Trophoblast cell (in vitro differentiated cells and primary cell): Measurements from ENCODE around the gene EML6.

Experiments used
- DNase-seq, 2 donors: peaks; one replicate each; pipeline ENCODE4 v3.0.0-alpha.2; 2016
- H2AFZ ChIP-seq: 2 replicates; pipeline ENCODE4 v1.6.1; 2013; ENCODE audit warnings: low read length, moderate library complexity, mild to moderate bottlenecking; ENCODE audit not compliant: insufficient read depth, poor library complexity
- H2AK5ac ChIP-seq: 2 replicates; pipeline ENCODE4 v1.6.1; 2013; ENCODE audit warnings: mild to moderate bottlenecking, low read length
- H2BK120ac ChIP-seq: 2 replicates; pipeline ENCODE4 v1.6.1; 2013; ENCODE audit warnings: low read length, mild to moderate bottlenecking, moderate library complexity; ENCODE audit not compliant: insufficient read depth, poor library complexity
- H2BK12ac ChIP-seq: 2 replicates; pipeline ENCODE4 v1.6.1; 2013; ENCODE audit warnings: mild to moderate bottlenecking, low read length, moderate library complexity
- H2BK5ac ChIP-seq: 2 replicates; pipeline ENCODE4 v1.6.1; 2013; ENCODE audit warnings: low read length, low read depth, moderate library complexity, mild to moderate bottlenecking; ENCODE audit not compliant: poor library complexity
- H3K14ac ChIP-seq: 2 replicates; pipeline ENCODE4 v1.6.1; 2013; ENCODE audit warnings: mild to moderate bottlenecking, low read length
- H3K18ac ChIP-seq: 2 replicates; pipeline ENCODE4 v1.6.1; 2013; ENCODE audit warnings: mild to moderate bottlenecking, low read length
- H3K23ac ChIP-seq: 2 replicates; pipeline ENCODE4 v1.6.1; 2013; ENCODE audit warnings: low read length
- H3K27ac ChIP-seq: 2 replicates; pipeline ENCODE4 v1.5.1; 2013; ENCODE audit warnings: low read depth, mild to moderate bottlenecking, inconsistent platforms, low read length, moderate library complexity
- H3K27me3 ChIP-seq: 2 replicates; pipeline ENCODE4 v1.6.1; 2013; ENCODE audit warnings: inconsistent platforms, mild to moderate bottlenecking, low read length, moderate library complexity; ENCODE audit not compliant: insufficient read depth
- H3K36me3 ChIP-seq, 2 experiments: 1 replicate in 1 of 2; 2 replicates in 1 of 2; pipeline ENCODE4 v1.6.1; 2013; ENCODE audit warnings: low read length in 2 of 2, mild to moderate bottlenecking in 2 of 2, moderate library complexity in 1 of 2; ENCODE audit not compliant: insufficient read depth in 2 of 2, control insufficient read depth in 1 of 2
- H3K4ac ChIP-seq: 2 replicates; pipeline ENCODE4 v1.6.1; 2013; ENCODE audit warnings: low read depth, mild to moderate bottlenecking, low read length, moderate library complexity
- H3K4me1 ChIP-seq, 2 experiments: 1 replicate in 1 of 2; 2 replicates in 1 of 2; pipeline ENCODE4 v1.6.1; 2013; ENCODE audit warnings: low read length in 2 of 2, mild to moderate bottlenecking in 2 of 2, moderate library complexity in 1 of 2; ENCODE audit not compliant: insufficient read depth in 2 of 2, control insufficient read depth in 1 of 2
- H3K4me2 ChIP-seq: 2 replicates; pipeline ENCODE4 v1.6.1; 2013; ENCODE audit warnings: inconsistent platforms, mild to moderate bottlenecking, low read length, moderate library complexity
- H3K4me3 ChIP-seq: 2 replicates; pipeline ENCODE4 v1.5.1; 2013; ENCODE audit warnings: mild to moderate bottlenecking, low read depth, low read length, inconsistent platforms
- H3K79me1 ChIP-seq: one replicate; pipeline ENCODE4 v1.6.1; 2013; ENCODE audit warnings: low read length
- H3K79me2 ChIP-seq: 2 replicates; pipeline ENCODE4 v1.6.1; 2013; ENCODE audit warnings: low read length, mild to moderate bottlenecking; ENCODE audit not compliant: control insufficient read depth, insufficient read depth, poor library complexity
- H3K9ac ChIP-seq: 2 replicates; pipeline ENCODE4 v1.6.1; 2013; ENCODE audit warnings: mild to moderate bottlenecking, low read length
- H3K9me3 ChIP-seq: 2 replicates; pipeline ENCODE4 v1.6.1; 2013; ENCODE audit warnings: low read depth, mild to moderate bottlenecking, control low read depth, inconsistent platforms, low read length; ENCODE audit not compliant: insufficient read depth
- H4K12ac ChIP-seq: 2 replicates; pipeline ENCODE4 v1.6.1; 2013; ENCODE audit warnings: low read depth, mild to moderate bottlenecking, low read length, moderate library complexity
- H4K8ac ChIP-seq: 2 replicates; pipeline ENCODE4 v1.6.1; 2013; ENCODE audit warnings: low read depth, mild to moderate bottlenecking, low read length, moderate library complexity
- H4K91ac ChIP-seq: one replicate; pipeline ENCODE4 v1.6.1; 2013; ENCODE audit warnings: low read depth, mild to moderate bottlenecking, low read length, moderate library complexity
- WGBS: extraction: QIAGEN DNeasy Blood & Tissue Kit; methylation state at CpG from one replicate; pipeline ENCODE4 v1.1.7; 2013; ENCODE audit warnings: missing lambda C conversion rate; ENCODE audit not compliant: insufficient read length, insufficient coverage; ENCODE audit errors: extremely low coverage; 5-methylcytosine and 5-hydroxymethylcytosine counted together

The EML6 gene

DNA sequence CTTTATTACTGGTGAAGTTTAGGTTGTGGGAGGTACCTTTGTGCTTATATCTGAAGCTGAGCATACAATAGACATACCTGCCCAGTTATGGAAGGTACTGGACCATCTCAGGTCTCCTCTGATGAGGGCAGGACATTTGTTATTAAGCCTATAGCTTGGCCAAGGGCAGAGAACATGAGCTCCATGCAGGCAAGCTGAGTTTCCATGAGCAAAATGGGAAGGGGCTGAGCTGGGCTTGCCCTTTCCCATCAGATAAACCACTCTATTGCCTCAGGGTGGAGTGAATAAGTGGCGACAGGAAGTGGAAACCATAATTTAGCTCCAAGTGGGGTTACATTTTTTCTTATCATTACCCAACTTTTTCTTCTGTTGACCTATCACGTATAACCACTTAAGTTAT is 39.9 kb upstream of the EML6 start:
- H4K12ac ChIP-seq = no peak overlapping the region
- H4K91ac ChIP-seq = no peak overlapping the region
- no peak overlapping the region for H2BK120ac ChIP-seq
- H3K36me3 ChIP-seq = no peaks in the 10 kb centered on the region
- H3K4me3 ChIP-seq = no peak overlapping the region
- no peak overlapping the region for H3K27ac ChIP-seq
- no peaks in the 10 kb centered on the region for H3K9me3 ChIP-seq
- no peak overlapping the region for H2AFZ ChIP-seq
- H3K18ac ChIP-seq = no peak overlapping the region
- WGBS = no CpG with 5 or more reads among the region's 2 CpGs
- H3K4me2 ChIP-seq = no peak overlapping the region
- H3K27me3 ChIP-seq = no peaks in the 10 kb centered on the region
- H3K4me1 ChIP-seq = peaks cover 0 to 2% of the 10 kb centered on the region in 2 experiments
- no peak overlapping the region for H3K4ac ChIP-seq
- H2BK5ac ChIP-seq = no peak overlapping the region
- H3K14ac ChIP-seq = no peak overlapping the region
- H4K8ac ChIP-seq = no peak overlapping the region
- H2AK5ac ChIP-seq = no peak overlapping the region
- no peaks in the 10 kb centered on the region for H3K79me2 ChIP-seq
- H3K9ac ChIP-seq = no peak overlapping the region
- DNase-seq = no peak
- H3K79me1 ChIP-seq = no peaks in the 10 kb centered on the region
- no peak overlapping the region for H2BK12ac ChIP-seq
- no peak overlapping the region for H3K23ac ChIP-seq

DNA sequence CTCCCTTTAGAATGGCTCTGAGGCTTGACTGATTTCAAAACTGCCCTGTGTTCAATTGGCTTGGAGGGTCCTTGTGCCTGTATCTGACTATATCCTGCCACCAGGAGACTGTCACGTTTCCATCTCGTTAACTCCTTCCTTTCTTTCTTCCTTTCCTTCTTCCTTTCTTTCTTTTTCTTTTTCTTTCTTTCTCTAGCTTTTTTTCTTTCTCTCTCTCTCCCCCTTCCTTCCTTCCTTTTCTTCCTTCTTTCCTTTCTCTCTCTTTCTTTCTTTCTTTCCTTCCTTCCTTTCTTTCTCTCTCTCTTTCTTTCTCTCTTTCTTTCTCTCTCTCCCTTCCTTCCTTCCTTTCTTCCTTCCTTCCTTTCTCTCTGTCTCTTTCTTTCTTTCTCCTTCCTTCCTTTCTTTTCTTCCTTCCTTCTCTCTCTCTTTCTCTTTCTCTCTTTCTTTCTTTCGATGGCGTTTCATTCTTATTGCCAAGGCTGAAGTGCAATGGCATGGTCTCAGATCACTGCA is 38.1 kb upstream of the EML6 start:
- Histone ChIP-seq H2AFZ (no peak overlapping the region), H2BK120ac (no peak overlapping the region), H3K27ac (no peak overlapping the region), H4K8ac (no peak overlapping the region), H3K4me3 (no peak overlapping the region), H3K79me2 (no peaks in the 10 kb centered on the region), H3K4ac (no peak overlapping the region), H3K9ac (no peak overlapping the region), H3K4me2 (no peak overlapping the region), H3K36me3 (no peaks in the 10 kb centered on the region), H2BK5ac (no peak overlapping the region), H2AK5ac (no peak overlapping the region), H3K18ac (no peak overlapping the region), H3K9me3 (no peaks in the 10 kb centered on the region), H2BK12ac (no peak overlapping the region), H3K14ac (no peak overlapping the region), H3K79me1 (no peaks in the 10 kb centered on the region), H3K4me1 (peaks cover 0 to 2% of the 10 kb centered on the region in 2 experiments), H3K27me3 (no peaks in the 10 kb centered on the region), H4K91ac (no peak overlapping the region), H4K12ac (no peak overlapping the region), H3K23ac (no peak overlapping the region)
- WGBS = no CpG with 5 or more reads among the region's 4 CpGs
- DNase-seq = no peak

DNA sequence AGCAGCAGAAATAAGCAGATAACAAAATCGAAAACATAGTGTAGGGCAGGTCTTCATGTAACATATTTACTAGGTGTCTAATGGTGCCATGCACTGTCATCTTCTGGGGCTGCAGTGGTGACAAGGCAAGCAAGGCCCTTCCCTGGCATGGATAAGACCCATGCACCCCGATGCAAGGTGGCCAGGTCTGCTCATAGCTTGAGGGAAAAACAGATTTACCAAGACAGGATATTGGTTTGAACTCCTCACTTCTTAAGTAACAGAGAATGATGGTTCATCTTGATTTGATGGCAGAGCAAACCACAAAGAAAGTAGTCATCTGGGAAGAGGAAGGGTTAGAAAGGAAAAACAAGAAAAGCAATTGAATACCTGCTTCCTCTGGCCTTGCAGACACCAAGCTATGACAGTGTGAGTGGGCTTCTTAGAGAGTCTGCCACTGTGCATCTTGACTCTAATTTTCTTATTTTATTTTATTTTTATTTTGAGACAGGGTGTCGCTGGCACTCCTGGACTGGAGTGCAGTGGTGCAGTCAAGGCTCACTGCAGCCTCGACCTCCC is 35.8 kb upstream of the EML6 start:
- Histone ChIP-seq H3K79me2 (no peaks in the 10 kb centered on the region), H3K27me3 (no peaks in the 10 kb centered on the region), H4K91ac (no peak overlapping the region), H3K9ac (no peak overlapping the region), H3K79me1 (no peaks in the 10 kb centered on the region), H3K36me3 (no peaks in the 10 kb centered on the region), H2BK12ac (no peak overlapping the region), H3K18ac (no peak overlapping the region), H3K4me2 (no peak overlapping the region), H2BK5ac (no peak overlapping the region), H3K9me3 (no peaks in the 10 kb centered on the region), H4K12ac (no peak overlapping the region), H3K4me1 (peaks cover 0 to 2% of the 10 kb centered on the region in 2 experiments), H3K4me3 (no peak overlapping the region), H3K14ac (no peak overlapping the region), H3K4ac (no peak overlapping the region), H4K8ac (no peak overlapping the region), H3K27ac (no peak overlapping the region), H2AK5ac (no peak overlapping the region), H2AFZ (no peak overlapping the region), H3K23ac (no peak overlapping the region), H2BK120ac (no peak overlapping the region)
- no peak for DNase-seq
- no CpG with 5 or more reads among the region's 4 CpGs for WGBS

DNA sequence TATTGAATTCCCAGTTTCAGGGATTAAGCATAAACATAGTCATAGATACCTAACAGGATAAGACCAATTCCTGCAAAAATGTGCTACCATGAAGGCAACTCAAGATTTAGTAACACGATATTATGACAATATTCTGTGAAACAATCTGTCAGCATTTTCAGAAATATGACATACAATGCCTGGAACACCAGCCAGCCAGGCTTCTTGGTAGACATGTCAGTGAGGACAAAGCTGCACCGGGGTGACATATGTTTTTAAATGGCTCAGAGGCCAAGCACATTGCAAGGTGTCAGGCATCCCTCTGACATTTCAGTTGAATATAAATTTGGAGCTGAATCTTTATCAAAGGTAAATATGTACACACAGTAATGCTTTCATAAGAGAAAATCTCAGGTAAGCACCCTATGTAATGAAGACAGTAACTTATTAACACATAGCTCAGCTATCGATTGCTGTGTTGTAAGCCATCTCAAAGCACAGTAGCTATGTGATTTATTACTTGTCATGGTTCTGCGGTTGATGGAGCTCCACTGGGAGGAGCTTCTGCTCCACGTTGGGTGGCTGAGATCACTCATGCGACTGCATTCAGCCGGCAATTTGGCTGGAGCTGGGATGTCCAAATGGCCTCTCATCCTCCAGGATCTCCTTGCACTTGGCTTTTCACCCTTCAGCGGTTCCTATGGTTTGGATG is 31.9 kb upstream of the EML6 start:
- Histone ChIP-seq H2BK5ac (no peak overlapping the region), H3K9ac (no peak overlapping the region), H3K14ac (no peak overlapping the region), H3K36me3 (no peaks in the 10 kb centered on the region), H2BK120ac (no peak overlapping the region), H3K79me1 (no peaks in the 10 kb centered on the region), H3K18ac (no peak overlapping the region), H4K91ac (no peak overlapping the region), H3K9me3 (no peaks in the 10 kb centered on the region), H2AFZ (no peak overlapping the region), H3K4me2 (no peak overlapping the region), H3K4me1 (peaks cover 0 to 2% of the 10 kb centered on the region in 2 experiments), H3K27me3 (no peaks in the 10 kb centered on the region), H2BK12ac (no peak overlapping the region), H3K23ac (no peak overlapping the region), H3K4ac (no peak overlapping the region), H4K12ac (no peak overlapping the region), H4K8ac (no peak overlapping the region), H3K27ac (no peak overlapping the region), H2AK5ac (no peak overlapping the region), H3K4me3 (no peak overlapping the region), H3K79me2 (no peaks in the 10 kb centered on the region)
- DNase-seq = no peak
- WGBS = no CpG with 5 or more reads among the region's 8 CpGs
